Measurements from ENCODE around the gene TBC1D9. TPM values are rescaled to one million over a fixed set of nuclear protein-coding genes. Genes with fewer than 3 reads are reported as not detected.

Gene TBC1D9
- total RNA-seq, 1 experiment from 2014 or later = 0.70 TPM

DNA sequence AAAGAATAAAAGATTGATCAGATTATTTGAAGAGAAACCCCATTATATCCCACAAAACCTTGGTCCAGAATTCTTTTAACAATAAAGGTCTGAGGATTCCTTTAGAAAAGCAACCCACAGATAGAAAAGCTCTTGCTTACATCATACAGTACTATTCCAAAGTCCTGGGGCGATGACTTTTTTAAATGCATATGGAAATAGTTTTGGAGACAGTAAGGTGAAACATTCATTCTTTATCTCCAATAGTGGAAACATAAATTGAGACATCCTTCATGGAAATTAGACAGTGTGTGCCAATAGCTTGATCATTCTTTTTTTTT lies 101.7 kb downstream of the TBC1D9 start (continued):
- no peak for TF ChIP-seq ZNF512 (CRISPR knock-in tag; IDR thresholded peaks at IDR 0.05; ENCODE audit: borderline replicate concordance)
- TF ChIP-seq NR3C1 (CRISPR knock-in tag; conservative IDR thresholded peaks at IDR 0.05; ENCODE audit: low read depth) = no peak
- no peak for TF ChIP-seq FOXJ3 (CRISPR knock-in tag; IDR thresholded peaks at IDR 0.05; ENCODE audit: borderline replicate concordance)
- no peak for TF ChIP-seq SMAD3 (CRISPR knock-in tag; IDR thresholded peaks at IDR 0.05; ENCODE audit: borderline replicate concordance)
- TF ChIP-seq, protein P1, sequence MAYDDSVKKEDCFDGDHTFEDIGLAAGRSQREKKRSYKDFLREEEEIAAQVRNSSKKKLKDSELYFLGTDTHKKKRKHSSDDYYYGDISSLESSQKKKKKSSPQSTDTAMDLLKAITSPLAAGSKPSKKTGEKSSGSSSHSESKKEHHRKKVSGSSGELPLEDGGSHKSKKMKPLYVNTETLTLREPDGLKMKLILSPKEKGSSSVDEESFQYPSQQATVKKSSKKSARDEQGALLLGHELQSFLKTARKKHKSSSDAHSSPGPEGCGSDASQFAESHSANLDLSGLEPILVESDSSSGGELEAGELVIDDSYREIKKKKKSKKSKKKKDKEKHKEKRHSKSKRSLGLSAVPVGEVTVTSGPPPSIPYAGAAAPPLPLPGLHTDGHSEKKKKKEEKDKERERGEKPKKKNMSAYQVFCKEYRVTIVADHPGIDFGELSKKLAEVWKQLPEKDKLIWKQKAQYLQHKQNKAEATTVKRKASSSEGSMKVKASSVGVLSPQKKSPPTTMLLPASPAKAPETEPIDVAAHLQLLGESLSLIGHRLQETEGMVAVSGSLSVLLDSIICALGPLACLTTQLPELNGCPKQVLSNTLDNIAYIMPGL (CRISPR knock-in tag; IDR thresholded peaks at IDR 0.05) = no peak
- no peak for TF ChIP-seq MXD4 (CRISPR knock-in tag; IDR thresholded peaks at IDR 0.05; ENCODE audit: borderline replicate concordance)
- TF ChIP-seq GTF2I (CRISPR knock-in tag; conservative IDR thresholded peaks at IDR 0.05) = no peak
- no peak for TF ChIP-seq OVOL2 (CRISPR knock-in tag; IDR thresholded peaks at IDR 0.05; ENCODE audit: borderline replicate concordance)
- no peak for TF ChIP-seq USF1 (CRISPR knock-in tag; IDR thresholded peaks at IDR 0.05)

- H3K27me3 Mint-ChIP-seq (ENCODE audit: low read depth) = no peaks in the 10 kb centered on the region
- H3K27ac Mint-ChIP-seq = peak overlapping the region; percentile 54
- no peak overlapping the region for H3K4me3 Mint-ChIP-seq
- DNase-seq (ENCODE audit: low spot score) (no peak), ATAC-seq (peak; percentile 68)
- TF ChIP-seq, protein P2, sequence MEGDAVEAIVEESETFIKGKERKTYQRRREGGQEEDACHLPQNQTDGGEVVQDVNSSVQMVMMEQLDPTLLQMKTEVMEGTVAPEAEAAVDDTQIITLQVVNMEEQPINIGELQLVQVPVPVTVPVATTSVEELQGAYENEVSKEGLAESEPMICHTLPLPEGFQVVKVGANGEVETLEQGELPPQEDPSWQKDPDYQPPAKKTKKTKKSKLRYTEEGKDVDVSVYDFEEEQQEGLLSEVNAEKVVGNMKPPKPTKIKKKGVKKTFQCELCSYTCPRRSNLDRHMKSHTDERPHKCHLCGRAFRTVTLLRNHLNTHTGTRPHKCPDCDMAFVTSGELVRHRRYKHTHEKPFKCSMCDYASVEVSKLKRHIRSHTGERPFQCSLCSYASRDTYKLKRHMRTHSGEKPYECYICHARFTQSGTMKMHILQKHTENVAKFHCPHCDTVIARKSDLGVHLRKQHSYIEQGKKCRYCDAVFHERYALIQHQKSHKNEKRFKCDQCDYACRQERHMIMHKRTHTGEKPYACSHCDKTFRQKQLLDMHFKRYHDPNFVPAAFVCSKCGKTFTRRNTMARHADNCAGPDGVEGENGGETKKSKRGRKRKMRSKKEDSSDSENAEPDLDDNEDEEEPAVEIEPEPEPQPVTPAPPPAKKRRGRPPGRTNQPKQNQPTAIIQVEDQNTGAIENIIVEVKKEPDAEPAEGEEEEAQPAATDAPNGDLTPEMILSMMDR (IDR thresholded peaks at IDR 0.05) = no peak
- TF ChIP-seq CREM (CRISPR knock-in tag; IDR thresholded peaks at IDR 0.05) (no peak), ZNF219 (CRISPR knock-in tag; IDR thresholded peaks at IDR 0.05; ENCODE audit: borderline replicate concordance) (no peak), ZBTB21 (CRISPR knock-in tag; IDR thresholded peaks at IDR 0.05; ENCODE audit: borderline replicate concordance) (no peak), ZNF317 (CRISPR knock-in tag; IDR thresholded peaks at IDR 0.05; ENCODE audit: borderline replicate concordance, low read depth) (peak; percentile 73; the same call in 1 of the 2 replicates)
- POLR2A ChIA-PET = interaction anchor here (0.7 to 1.0 kb wide), 2 partner anchors 103 to 154 kb away, joined by 3 to 7 read pairs; no protein-coding TSS in a partner anchor
- H3K4me1 Mint-ChIP-seq = peaks cover 17% of the 10 kb centered on the region
- no peaks in the 10 kb centered on the region for H3K9me3 Mint-ChIP-seq
- CTCF ChIA-PET = interaction anchor here (0.7 to 1.5 kb wide), 4 partner anchors 11 to 479 kb away, joined by 3 to 6 read pairs (median 3); partner anchors contain the start of gene RNF150
- H3K36me3 Mint-ChIP-seq = no peaks in the 10 kb centered on the region
These were observed 102.3 kb downstream of the TBC1D9 start for GRCh38 chr4:140653718-140654494.

DNA sequence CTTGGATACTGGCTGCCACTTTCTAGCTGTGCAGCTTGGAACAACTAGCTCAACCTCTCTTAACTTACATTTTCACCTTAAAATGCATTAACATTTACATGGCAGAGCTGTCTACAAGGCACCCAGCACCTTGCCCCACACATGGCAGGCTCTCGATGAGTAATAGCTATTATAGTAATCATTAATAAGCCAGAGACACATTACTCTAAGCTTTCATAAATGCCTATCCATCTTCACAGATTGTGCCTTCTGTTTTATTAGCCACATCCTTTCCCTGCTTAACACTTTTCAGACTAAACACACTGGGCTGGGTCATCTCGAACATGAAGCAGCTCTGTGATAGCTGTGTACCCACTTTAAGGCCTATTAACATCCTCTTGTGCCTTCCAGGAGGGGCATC lies 103.6 kb downstream of the TBC1D9 start:
- no peak overlapping the region for H3K27ac Mint-ChIP-seq
- peaks cover 26% of the 10 kb centered on the region for H3K4me1 Mint-ChIP-seq
- no peaks in the 10 kb centered on the region for H3K27me3 Mint-ChIP-seq (ENCODE audit: low read depth)
- H3K36me3 Mint-ChIP-seq = no peaks in the 10 kb centered on the region
- H3K9me3 Mint-ChIP-seq = no peaks in the 10 kb centered on the region
- no peak overlapping the region for H3K4me3 Mint-ChIP-seq
- ChIA-PET CTCF (no interaction called here), POLR2A (no interaction called here)
- ATAC-seq (no peak), DNase-seq (ENCODE audit: low spot score) (no peak)
- TF ChIP-seq SOX15 (CRISPR knock-in tag; IDR thresholded peaks at IDR 0.05) (no peak), ZNF416 (CRISPR knock-in tag; IDR thresholded peaks at IDR 0.05) (no peak), USF1 (CRISPR knock-in tag; IDR thresholded peaks at IDR 0.05) (no peak), SMAD3 (CRISPR knock-in tag; IDR thresholded peaks at IDR 0.05; ENCODE audit: borderline replicate concordance) (no peak), GABPB1 (CRISPR knock-in tag; IDR thresholded peaks at IDR 0.05) (no peak), GRHL2 (CRISPR knock-in tag; IDR thresholded peaks at IDR 0.05; ENCODE audit: insufficient replicate concordance, severe bottlenecking) (no peak), FOXK1 (CRISPR knock-in tag; IDR thresholded peaks at IDR 0.05) (no peak), ZNF219 (CRISPR knock-in tag; IDR thresholded peaks at IDR 0.05; ENCODE audit: borderline replicate concordance) (no peak), FOXJ3 (CRISPR knock-in tag; IDR thresholded peaks at IDR 0.05; ENCODE audit: borderline replicate concordance) (no peak)
- TF ChIP-seq, protein P3, sequence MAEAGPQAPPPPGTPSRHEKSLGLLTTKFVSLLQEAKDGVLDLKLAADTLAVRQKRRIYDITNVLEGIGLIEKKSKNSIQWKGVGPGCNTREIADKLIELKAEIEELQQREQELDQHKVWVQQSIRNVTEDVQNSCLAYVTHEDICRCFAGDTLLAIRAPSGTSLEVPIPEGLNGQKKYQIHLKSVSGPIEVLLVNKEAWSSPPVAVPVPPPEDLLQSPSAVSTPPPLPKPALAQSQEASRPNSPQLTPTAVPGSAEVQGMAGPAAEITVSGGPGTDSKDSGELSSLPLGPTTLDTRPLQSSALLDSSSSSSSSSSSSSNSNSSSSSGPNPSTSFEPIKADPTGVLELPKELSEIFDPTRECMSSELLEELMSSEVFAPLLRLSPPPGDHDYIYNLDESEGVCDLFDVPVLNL (CRISPR knock-in tag; IDR thresholded peaks at IDR 0.05; ENCODE audit: borderline replicate concordance, low read depth) = no peak
- TF ChIP-seq, protein P2 (IDR thresholded peaks at IDR 0.05) = no peak

Measured in WTC11 (cell line).